Spleen (tissue), 7 donors: ENCODE measurements around the gene LYZL4.

Experiments
- POLR2A ChIP-seq, 3 donors: fragments of 450-650 bp; IDR thresholded peaks; one replicate each; pipeline ENCODE4 v1.5.1; 2017; ENCODE audit warnings: antibody characterized with exemption in 3 of 3, mild to moderate bottlenecking in 1 of 3
- TF ChIP-seq, protein P1 (sequence below), 11 experiments: fragments of 200-600 bp in 7 of 11; fragments of 450-650 bp in 4 of 11; sonication (generic) in 4 of 11; IDR thresholded peaks in 8 of 11; conservative IDR thresholded peaks in 3 of 11; 1 replicate in 7 of 11; 2 replicates in 4 of 11; pipeline versions ENCODE4 v1.4.0 to v1.8.0; 2016 to 2021; ENCODE audit warnings: antibody characterized with exemption in 11 of 11, inconsistent platforms in 4 of 11, mild to moderate bottlenecking in 1 of 11
- donor health status: DM: no; HTN: no; CAD: no; lungs with moderate emphysema.
- donor health status: DM: no; HTN: no; CAD: no.
- donor health status: DM: no; HTN: no; CAD: no.

DNA sequence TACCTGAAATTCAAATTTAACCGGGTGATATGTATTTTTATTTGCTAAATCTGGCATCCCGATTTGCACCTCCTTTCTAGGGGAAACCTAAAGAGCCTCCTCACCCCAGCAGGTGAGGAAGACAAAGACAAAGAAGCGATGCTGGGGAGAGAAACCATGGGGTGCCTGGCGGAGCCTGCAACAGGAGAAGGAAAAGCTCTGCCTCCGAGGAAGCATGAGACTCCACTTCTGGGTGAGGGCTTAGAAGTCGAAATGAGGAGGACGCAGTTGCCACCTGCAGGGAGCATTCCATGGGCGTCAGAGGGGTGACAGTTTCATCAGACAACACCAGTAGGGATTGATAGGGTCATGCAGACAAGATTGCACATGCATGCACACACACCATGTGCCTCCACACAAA, 30.5 kb upstream of the LYZL4 start:
- TF ChIP-seq, protein P1, sequence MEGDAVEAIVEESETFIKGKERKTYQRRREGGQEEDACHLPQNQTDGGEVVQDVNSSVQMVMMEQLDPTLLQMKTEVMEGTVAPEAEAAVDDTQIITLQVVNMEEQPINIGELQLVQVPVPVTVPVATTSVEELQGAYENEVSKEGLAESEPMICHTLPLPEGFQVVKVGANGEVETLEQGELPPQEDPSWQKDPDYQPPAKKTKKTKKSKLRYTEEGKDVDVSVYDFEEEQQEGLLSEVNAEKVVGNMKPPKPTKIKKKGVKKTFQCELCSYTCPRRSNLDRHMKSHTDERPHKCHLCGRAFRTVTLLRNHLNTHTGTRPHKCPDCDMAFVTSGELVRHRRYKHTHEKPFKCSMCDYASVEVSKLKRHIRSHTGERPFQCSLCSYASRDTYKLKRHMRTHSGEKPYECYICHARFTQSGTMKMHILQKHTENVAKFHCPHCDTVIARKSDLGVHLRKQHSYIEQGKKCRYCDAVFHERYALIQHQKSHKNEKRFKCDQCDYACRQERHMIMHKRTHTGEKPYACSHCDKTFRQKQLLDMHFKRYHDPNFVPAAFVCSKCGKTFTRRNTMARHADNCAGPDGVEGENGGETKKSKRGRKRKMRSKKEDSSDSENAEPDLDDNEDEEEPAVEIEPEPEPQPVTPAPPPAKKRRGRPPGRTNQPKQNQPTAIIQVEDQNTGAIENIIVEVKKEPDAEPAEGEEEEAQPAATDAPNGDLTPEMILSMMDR (IDR thresholded peaks at IDR 0.05 in 8 of 11, conservative IDR thresholded peaks at IDR 0.05 in 3 of 11) = no peak
- TF ChIP-seq POLR2A (IDR thresholded peaks at IDR 0.05) = no peak
